K562 (cell line): ENCODE measurements around the gene PIK3C2B. TPM values are rescaled to one million over a fixed set of nuclear protein-coding genes. Genes with fewer than 3 reads are reported as not detected.
A peak's percentile ranks its signal among the peaks of the same experiment; 100 is the strongest.

Source experiments
- ARID4B ChIP-seq: sonication (generic); formaldehyde crosslinking; IDR thresholded peaks from 2 replicates; pipeline ENCODE4 v1.8.0; 2022; ENCODE audit warnings: mild to moderate bottlenecking, missing genetic modification reagents
- BCL6 ChIP-seq: fragments of 250-450 bp; sonication (Bioruptor Pico); IDR thresholded peaks from 2 replicates; pipeline ENCODE4 v1.4.0; 2020
- BRD9 ChIP-seq: fragments of 450-650 bp; IDR thresholded peaks from 2 replicates; pipeline ENCODE4 v1.6.1; 2018; ENCODE audit warnings: low read depth; ENCODE audit not compliant: partially characterized antibody
- CAMTA2 ChIP-seq: fragments of 250-450 bp; sonication (Bioruptor Pico); conservative IDR thresholded peaks from 2 replicates; pipeline ENCODE4 v1.5.1; 2022
- EP300 ChIP-seq: IDR thresholded peaks from 2 replicates; pipeline ENCODE4 v1.6.1; 2012; ENCODE audit warnings: low read length, improper control_type of control experiment
- FOXP4 ChIP-seq: sonication (generic); formaldehyde crosslinking; IDR thresholded peaks from 2 replicates; pipeline ENCODE4 v1.8.0; 2022; ENCODE audit warnings: mild to moderate bottlenecking, missing genetic modification reagents, borderline replicate concordance
- KAT7 ChIP-seq: sonication (generic); formaldehyde crosslinking; IDR thresholded peaks from 2 replicates; pipeline ENCODE4 v1.8.0; 2022; ENCODE audit warnings: missing genetic modification reagents, mild to moderate bottlenecking, borderline replicate concordance
- MAFF ChIP-seq: IDR thresholded peaks from 2 replicates; pipeline ENCODE4 v1.6.1; 2012; ENCODE audit warnings: low read length, improper control_type of control experiment
- MAZ ChIP-seq, 2 experiments: fragments of 450-650 bp in 1 of 2; sonication (generic) in 1 of 2; formaldehyde crosslinking; IDR thresholded peaks in 1 of 2; conservative IDR thresholded peaks in 1 of 2; 2 replicates each; pipeline versions ENCODE4 v1.4.0 to v1.5.0; 2020; ENCODE audit warnings: mild to moderate bottlenecking in 1 of 2, missing genetic modification reagents in 1 of 2
- MTA2 ChIP-seq: fragments of 450-650 bp; IDR thresholded peaks from 2 replicates; pipeline ENCODE4 v1.6.1; 2016; ENCODE audit warnings: low read depth
- PBX2 ChIP-seq, 2 experiments: IDR thresholded peaks in 1 of 2; conservative IDR thresholded peaks in 1 of 2; 2 replicates each; pipeline ENCODE4 v1.6.1; 2016; ENCODE audit warnings: low read depth in 2 of 2, mild to moderate bottlenecking in 1 of 2, missing compliant biosample characterization in 1 of 2, missing genetic modification characterization in 1 of 2, moderate library complexity in 1 of 2
- TRIM24 ChIP-seq, 2 experiments: fragments of 450-650 bp; IDR thresholded peaks; 2 replicates each; pipeline ENCODE4 v1.6.1; 2016
- polyA plus RNA-seq, 8 experiments: library from polyadenylated mRNA; depleted of rRNA in 4 of 8; stranded (reverse) in 5 of 8; unstranded in 3 of 8; fragments of >200 nt; fragmentation: Nextera tagmentation in 2 of 8; fragmentation: Illumina TruSeq in 1 of 8; extraction: Ambion mirVana in 2 of 8; extraction: Trizol in 1 of 8; gene quantifications; 2 replicates each; pipeline versions ENCODE4 v1.2.1 to v1.2.3, GENCODE V29; 2011 to 2014; ENCODE audit warnings: inconsistent platforms in 1 of 8, missing spikeins in 1 of 8
- total RNA-seq, 7 experiments: library from RNA; depleted of rRNA in 6 of 7; stranded (reverse); fragments of >200 nt in 6 of 7; fragmentation: Illumina TruSeq in 2 of 7; extraction: Trizol in 2 of 7; gene quantifications; 2 replicates each; pipeline versions ENCODE4 v1.2.1 to v1.2.3, GENCODE V29; 2011 to 2021; ENCODE audit warnings: low replicate concordance in 1 of 7
- TF ChIP-seq, protein P1 (sequence below): sonication (generic); formaldehyde crosslinking; IDR thresholded peaks from 2 replicates; pipeline ENCODE4 v1.8.0; 2023; ENCODE audit warnings: mild to moderate bottlenecking, missing genetic modification reagents

Gene PIK3C2B
- total and polyA plus RNA-seq, 9 of the 15 experiments (the other 6 are each of a cell fraction or from before 2014, with no cell fraction given), result 0.10 to 2.9 (median 0.72) TPM

DNA sequence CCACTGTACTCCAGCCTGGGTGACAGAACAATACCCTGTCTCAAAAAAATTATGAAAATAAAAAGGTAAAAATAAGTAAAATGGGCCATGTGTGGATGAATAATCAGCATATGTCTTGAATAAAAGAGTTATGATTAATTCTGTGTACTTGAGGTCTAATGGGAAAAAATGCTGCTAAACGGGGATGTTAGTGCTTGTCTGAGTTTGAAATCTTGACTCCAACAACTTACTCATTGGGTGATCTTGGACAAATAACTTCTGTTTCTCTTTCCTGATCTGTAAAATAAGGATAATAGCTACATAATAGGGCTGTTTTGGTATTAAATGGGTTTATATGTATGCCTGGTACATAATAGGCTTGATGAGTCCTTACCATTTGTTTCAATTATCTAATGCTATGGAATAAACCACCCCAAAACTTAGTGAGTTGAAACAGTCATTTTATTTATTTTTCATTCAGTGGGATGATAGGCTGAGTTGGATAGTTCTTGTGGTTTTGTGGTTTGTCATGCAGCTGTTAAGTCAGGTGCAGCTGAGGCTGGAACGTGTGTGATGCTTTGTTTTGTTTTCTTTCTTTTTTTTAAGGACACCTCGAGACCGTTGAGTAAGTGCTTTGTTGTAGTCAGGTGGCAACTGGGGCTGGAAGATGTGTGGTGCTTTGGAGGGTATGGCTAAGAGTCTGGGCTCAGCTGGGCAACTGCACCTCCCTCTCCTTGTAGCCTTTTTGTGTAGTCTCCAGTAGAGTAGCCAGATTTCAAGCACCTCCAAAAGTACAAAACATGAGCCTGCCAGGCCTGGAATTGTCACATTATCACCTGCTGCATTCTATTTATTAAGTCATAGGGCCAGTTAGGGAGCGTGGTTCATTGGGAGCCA is 26.5 kb upstream of the PIK3C2B start (continued):
- TF ChIP-seq, protein P1, sequence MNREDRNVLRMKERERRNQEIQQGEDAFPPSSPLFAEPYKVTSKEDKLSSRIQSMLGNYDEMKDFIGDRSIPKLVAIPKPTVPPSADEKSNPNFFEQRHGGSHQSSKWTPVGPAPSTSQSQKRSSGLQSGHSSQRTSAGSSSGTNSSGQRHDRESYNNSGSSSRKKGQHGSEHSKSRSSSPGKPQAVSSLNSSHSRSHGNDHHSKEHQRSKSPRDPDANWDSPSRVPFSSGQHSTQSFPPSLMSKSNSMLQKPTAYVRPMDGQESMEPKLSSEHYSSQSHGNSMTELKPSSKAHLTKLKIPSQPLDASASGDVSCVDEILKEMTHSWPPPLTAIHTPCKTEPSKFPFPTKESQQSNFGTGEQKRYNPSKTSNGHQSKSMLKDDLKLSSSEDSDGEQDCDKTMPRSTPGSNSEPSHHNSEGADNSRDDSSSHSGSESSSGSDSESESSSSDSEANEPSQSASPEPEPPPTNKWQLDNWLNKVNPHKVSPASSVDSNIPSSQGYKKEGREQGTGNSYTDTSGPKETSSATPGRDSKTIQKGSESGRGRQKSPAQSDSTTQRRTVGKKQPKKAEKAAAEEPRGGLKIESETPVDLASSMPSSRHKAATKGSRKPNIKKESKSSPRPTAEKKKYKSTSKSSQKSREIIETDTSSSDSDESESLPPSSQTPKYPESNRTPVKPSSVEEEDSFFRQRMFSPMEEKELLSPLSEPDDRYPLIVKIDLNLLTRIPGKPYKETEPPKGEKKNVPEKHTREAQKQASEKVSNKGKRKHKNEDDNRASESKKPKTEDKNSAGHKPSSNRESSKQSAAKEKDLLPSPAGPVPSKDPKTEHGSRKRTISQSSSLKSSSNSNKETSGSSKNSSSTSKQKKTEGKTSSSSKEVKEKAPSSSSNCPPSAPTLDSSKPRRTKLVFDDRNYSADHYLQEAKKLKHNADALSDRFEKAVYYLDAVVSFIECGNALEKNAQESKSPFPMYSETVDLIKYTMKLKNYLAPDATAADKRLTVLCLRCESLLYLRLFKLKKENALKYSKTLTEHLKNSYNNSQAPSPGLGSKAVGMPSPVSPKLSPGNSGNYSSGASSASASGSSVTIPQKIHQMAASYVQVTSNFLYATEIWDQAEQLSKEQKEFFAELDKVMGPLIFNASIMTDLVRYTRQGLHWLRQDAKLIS (CRISPR knock-in tag), result no peak
- no peak for TF ChIP-seq MAZ (CRISPR knock-in tag; conservative IDR thresholded peaks at IDR 0.05 in 1 of 2, IDR thresholded peaks at IDR 0.05 in 1 of 2)
- TF ChIP-seq CAMTA2 (CRISPR knock-in tag), result no peak
- TF ChIP-seq ARID4B (CRISPR knock-in tag), result peak; percentile 31; the same call in 1 of the 2 replicates
- TF ChIP-seq BCL6 (CRISPR knock-in tag), result no peak
- TF ChIP-seq BRD9, result no peak
- no peak for TF ChIP-seq MAFF
- no peak for TF ChIP-seq FOXP4
- no peak for TF ChIP-seq PBX2 (CRISPR knock-in tag; IDR thresholded peaks at IDR 0.05; ENCODE audit: low read depth)
- no peak for TF ChIP-seq PBX2 (tag; conservative IDR thresholded peaks at IDR 0.05; ENCODE audit: low read depth)
- 0 out of 2 replicates have a peak, but pooled peaks have one; percentile 9 for TF ChIP-seq MTA2
- TF ChIP-seq TRIM24 (IDR thresholded peaks at IDR 0.05), result peak; percentile 63 to 67
- TF ChIP-seq EP300, result 0 out of 2 replicates have a peak, but pooled peaks have one; percentile 19
- TF ChIP-seq KAT7 (CRISPR knock-in tag), result no peak
